ENCODE results near the gene MPZL2. TPM values are rescaled to one million over a fixed set of nuclear protein-coding genes. Genes with fewer than 3 reads are reported as not detected.

MPZL2 gene
- total and polyA plus RNA-seq, 2 donors, result 18.1 to 47.7 TPM

- DNase-seq (ENCODE audit: low read depth in 6 of 9, low spot score in 9 of 9), result no peak
- no peaks in the 10 kb centered on the region for H3K36me3 ChIP-seq (ENCODE audit: control insufficient read depth in 2 of 2, insufficient read depth in 2 of 2, low read length in 1 of 2)
- WGBS, result 66% methylated on average over 2 of the region's 2 CpGs
- H3K4me1 ChIP-seq (ENCODE audit: control insufficient read depth in 2 of 2, insufficient read depth in 2 of 2, low read length in 2 of 2), result peaks cover 33 to 56% of the 10 kb centered on the region in 2 donors
- peak overlapping the region; percentile 91 to 96 for H3K27ac ChIP-seq (ENCODE audit: low read depth in 1 of 2, low read length in 1 of 2)
- no peaks in the 10 kb centered on the region for H3K27me3 ChIP-seq (ENCODE audit: control insufficient read depth in 2 of 2, insufficient read depth in 1 of 2, low read length in 1 of 2)
- peaks cover 0 to 4% of the 10 kb centered on the region in 2 donors for H3K9me3 ChIP-seq (ENCODE audit: control insufficient read depth in 2 of 2, insufficient read depth in 1 of 2, low read length in 1 of 2)
- peak overlapping the region; percentile 40 to 44 for H3K4me3 ChIP-seq (ENCODE audit: low read length in 2 of 2)
Observed at GRCh38 chr11:118223570-118223969, 40.5 kb downstream of the MPZL2 start.

- Histone ChIP-seq H3K36me3 (ENCODE audit: control insufficient read depth in 2 of 2, insufficient read depth in 2 of 2, low read length in 1 of 2) (no peaks in the 10 kb centered on the region), H3K4me3 (ENCODE audit: low read length in 2 of 2) (no peak overlapping the region), H3K27me3 (ENCODE audit: control insufficient read depth in 2 of 2, insufficient read depth in 1 of 2, low read length in 1 of 2) (no peaks in the 10 kb centered on the region), H3K27ac (ENCODE audit: low read depth in 1 of 2, low read length in 1 of 2) (no peak overlapping the region), H3K9me3 (ENCODE audit: control insufficient read depth in 2 of 2, insufficient read depth in 1 of 2, low read length in 1 of 2) (peaks cover 0 to 4% of the 10 kb centered on the region in 2 donors), H3K4me1 (ENCODE audit: control insufficient read depth in 2 of 2, insufficient read depth in 2 of 2, low read length in 2 of 2) (peaks cover 28 to 56% of the 10 kb centered on the region in 2 donors)
- DNase-seq (ENCODE audit: low read depth in 6 of 9, low spot score in 9 of 9), result no peak
- 81% methylated on average over 4 of the region's 4 CpGs for WGBS
Observed at GRCh38 chr11:118222437-118222836, 41.7 kb downstream of the MPZL2 start.

DNA sequence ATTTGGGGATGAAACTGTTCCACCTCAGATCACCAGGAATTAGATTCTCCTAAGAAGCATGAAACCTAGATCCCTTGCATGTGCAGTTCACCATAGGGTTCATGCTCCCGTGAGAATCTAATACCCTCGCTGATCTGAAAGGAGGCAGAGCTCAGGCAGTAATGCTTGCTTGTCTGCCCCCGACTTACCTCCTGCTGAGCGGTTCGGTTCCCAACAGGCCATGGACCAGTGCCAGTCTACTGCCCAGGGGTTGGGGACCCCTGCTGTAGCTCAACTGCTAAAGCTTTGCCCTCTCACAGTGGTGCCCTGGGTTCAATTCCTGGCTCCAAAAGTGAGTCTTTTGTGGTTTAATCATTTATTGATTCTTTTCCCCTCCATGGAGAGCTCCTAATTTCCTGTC lies 42.7 kb downstream of the MPZL2 start:
- Histone ChIP-seq H3K27ac (ENCODE audit: low read depth in 1 of 2, low read length in 1 of 2) (no peak overlapping the region), H3K36me3 (ENCODE audit: control insufficient read depth in 2 of 2, insufficient read depth in 2 of 2, low read length in 1 of 2) (no peaks in the 10 kb centered on the region), H3K4me3 (ENCODE audit: low read length in 2 of 2) (no peak overlapping the region), H3K4me1 (ENCODE audit: control insufficient read depth in 2 of 2, insufficient read depth in 2 of 2, low read length in 2 of 2) (peaks cover 17 to 53% of the 10 kb centered on the region in 2 donors), H3K9me3 (ENCODE audit: control insufficient read depth in 2 of 2, insufficient read depth in 1 of 2, low read length in 1 of 2) (peaks cover 0 to 4% of the 10 kb centered on the region in 2 donors), H3K27me3 (ENCODE audit: control insufficient read depth in 2 of 2, insufficient read depth in 1 of 2, low read length in 1 of 2) (no peaks in the 10 kb centered on the region)
- no peak for DNase-seq (ENCODE audit: low read depth in 6 of 9, low spot score in 9 of 9)
- WGBS, result 98% methylated on average over 5 of the region's 5 CpGs

DNA sequence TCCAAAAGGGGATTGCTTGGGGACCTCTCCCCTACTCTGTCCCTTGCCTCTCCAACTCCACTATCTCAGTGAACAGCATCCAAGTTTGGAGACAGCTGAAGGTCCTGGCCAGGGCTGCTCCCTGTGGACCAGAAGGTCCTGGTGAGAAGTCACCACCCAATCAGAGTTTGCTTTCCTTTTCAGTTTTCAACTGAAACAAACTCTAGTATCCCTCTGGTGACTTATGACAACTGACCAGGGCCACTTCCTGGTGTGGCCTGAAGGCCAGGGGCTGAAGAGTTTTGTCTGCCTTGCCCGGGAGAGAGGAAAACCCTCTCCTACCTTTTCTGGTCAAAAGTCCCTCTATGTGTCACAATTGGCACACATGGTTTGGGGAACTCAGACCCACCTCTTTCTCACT lies 44.4 kb downstream of the MPZL2 start:
- Histone ChIP-seq H3K4me3 (ENCODE audit: low read length in 2 of 2) (no peak overlapping the region), H3K9me3 (ENCODE audit: control insufficient read depth in 2 of 2, insufficient read depth in 1 of 2, low read length in 1 of 2) (no peaks in the 10 kb centered on the region), H3K4me1 (ENCODE audit: control insufficient read depth in 2 of 2, insufficient read depth in 2 of 2, low read length in 2 of 2) (peaks cover 14 to 50% of the 10 kb centered on the region in 2 donors)

GRCh38 chr11:118219244-118219643 lies 44.9 kb downstream of the MPZL2 start:
- Histone ChIP-seq H3K36me3 (ENCODE audit: control insufficient read depth in 2 of 2, insufficient read depth in 2 of 2, low read length in 1 of 2) (no peaks in the 10 kb centered on the region), H3K4me1 (ENCODE audit: control insufficient read depth in 2 of 2, insufficient read depth in 2 of 2, low read length in 2 of 2) (peaks cover 16 to 50% of the 10 kb centered on the region in 2 donors), H3K4me3 (ENCODE audit: low read length in 2 of 2) (no peak overlapping the region), H3K27me3 (ENCODE audit: control insufficient read depth in 2 of 2, insufficient read depth in 1 of 2, low read length in 1 of 2) (no peaks in the 10 kb centered on the region), H3K27ac (ENCODE audit: low read depth in 1 of 2, low read length in 1 of 2) (no peak overlapping the region), H3K9me3 (ENCODE audit: control insufficient read depth in 2 of 2, insufficient read depth in 1 of 2, low read length in 1 of 2) (no peaks in the 10 kb centered on the region)
- no peak for DNase-seq (ENCODE audit: low read depth in 6 of 9, low spot score in 9 of 9)

More for the DNA sequence above, 44.4 kb downstream of the MPZL2 start:
- 76% methylated on average over 1 of the region's 1 CpG for WGBS
- H3K27ac ChIP-seq (ENCODE audit: low read depth in 1 of 2, low read length in 1 of 2), result no peak overlapping the region
- no peak for DNase-seq (ENCODE audit: low read depth in 6 of 9, low spot score in 9 of 9)
- H3K36me3 ChIP-seq (ENCODE audit: control insufficient read depth in 2 of 2, insufficient read depth in 2 of 2, low read length in 1 of 2), result no peaks in the 10 kb centered on the region
- H3K27me3 ChIP-seq (ENCODE audit: control insufficient read depth in 2 of 2, insufficient read depth in 1 of 2, low read length in 1 of 2), result no peaks in the 10 kb centered on the region

DNA sequence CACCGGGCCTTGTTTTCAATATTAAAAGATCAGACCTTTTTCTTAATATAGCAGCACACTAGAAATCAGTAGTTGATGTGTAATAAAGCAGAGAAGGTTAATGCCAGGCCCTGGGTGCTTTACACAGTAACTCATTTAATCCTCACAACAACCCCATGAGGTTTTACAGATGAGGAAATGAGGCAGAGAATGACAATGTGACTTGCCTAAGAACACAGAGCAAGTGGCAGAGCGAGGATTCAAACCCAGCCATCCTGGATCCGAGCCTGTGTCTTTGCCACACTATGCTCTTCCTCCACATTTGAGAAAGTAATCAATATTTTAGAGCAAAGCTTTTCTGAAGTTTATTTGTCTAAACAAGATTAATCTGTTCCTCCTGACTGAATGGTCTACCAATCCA lies 46.5 kb downstream of the MPZL2 start:
- no peaks in the 10 kb centered on the region for H3K9me3 ChIP-seq (ENCODE audit: control insufficient read depth in 2 of 2, insufficient read depth in 1 of 2, low read length in 1 of 2)
- no peaks in the 10 kb centered on the region for H3K27me3 ChIP-seq (ENCODE audit: control insufficient read depth in 2 of 2, insufficient read depth in 1 of 2, low read length in 1 of 2)
- no peak overlapping the region for H3K4me3 ChIP-seq (ENCODE audit: low read length in 2 of 2)
- WGBS, result 88% methylated on average over 3 of the region's 3 CpGs
- H3K4me1 ChIP-seq (ENCODE audit: control insufficient read depth in 2 of 2, insufficient read depth in 2 of 2, low read length in 2 of 2), result peaks cover 10 to 53% of the 10 kb centered on the region in 2 donors
- H3K36me3 ChIP-seq (ENCODE audit: control insufficient read depth in 2 of 2, insufficient read depth in 2 of 2, low read length in 1 of 2), result no peaks in the 10 kb centered on the region
- peak overlapping the region in 1 of 2 donors; percentile 7 for H3K27ac ChIP-seq (ENCODE audit: low read depth in 1 of 2, low read length in 1 of 2)
- no peak for DNase-seq (ENCODE audit: low read depth in 6 of 9, low spot score in 9 of 9)

- Histone ChIP-seq H3K9me3 (ENCODE audit: control insufficient read depth in 2 of 2, insufficient read depth in 1 of 2, low read length in 1 of 2) (no peaks in the 10 kb centered on the region), H3K4me1 (ENCODE audit: control insufficient read depth in 2 of 2, insufficient read depth in 2 of 2, low read length in 2 of 2) (peaks cover 13 to 56% of the 10 kb centered on the region in 2 donors), H3K36me3 (ENCODE audit: control insufficient read depth in 2 of 2, insufficient read depth in 2 of 2, low read length in 1 of 2) (no peaks in the 10 kb centered on the region), H3K27me3 (ENCODE audit: control insufficient read depth in 2 of 2, insufficient read depth in 1 of 2, low read length in 1 of 2) (no peaks in the 10 kb centered on the region), H3K27ac (ENCODE audit: low read depth in 1 of 2, low read length in 1 of 2) (no peak overlapping the region), H3K4me3 (ENCODE audit: low read length in 2 of 2) (no peak overlapping the region)
- 78% methylated on average over 11 of the region's 11 CpGs for WGBS
- DNase-seq (ENCODE audit: low read depth in 6 of 9, low spot score in 9 of 9), result no peak
Observed at GRCh38 chr11:118216621-118217481, 47.2 kb downstream of the MPZL2 start.

DNA sequence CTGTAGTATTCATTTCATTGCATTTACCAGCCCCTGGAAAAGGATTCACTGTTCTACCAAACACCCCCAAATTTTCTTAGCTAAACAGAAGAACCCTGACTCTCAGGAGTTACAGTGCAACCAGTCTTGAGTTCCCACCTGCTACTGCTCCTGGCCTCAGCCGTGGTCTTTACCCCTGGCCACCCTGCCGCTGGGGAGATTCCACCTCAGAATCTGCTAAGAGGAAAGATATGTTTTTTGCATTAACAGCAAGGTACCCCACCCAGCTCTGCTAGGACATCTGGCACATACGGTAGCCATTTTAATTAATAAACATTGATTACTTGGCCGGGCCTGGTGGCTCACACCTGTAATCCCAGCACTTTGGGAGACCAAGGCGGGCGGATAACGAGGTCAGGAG lies 48.3 kb downstream of the MPZL2 start:
- no peaks in the 10 kb centered on the region for H3K9me3 ChIP-seq (ENCODE audit: control insufficient read depth in 2 of 2, insufficient read depth in 1 of 2, low read length in 1 of 2)
- 97% methylated on average over 7 of the region's 7 CpGs for WGBS
- peaks cover 2 to 3% of the 10 kb centered on the region in 2 donors for H3K36me3 ChIP-seq (ENCODE audit: control insufficient read depth in 2 of 2, insufficient read depth in 2 of 2, low read length in 1 of 2)
- no peak for DNase-seq (ENCODE audit: low read depth in 6 of 9, low spot score in 9 of 9)
- no peaks in the 10 kb centered on the region for H3K27me3 ChIP-seq (ENCODE audit: control insufficient read depth in 2 of 2, insufficient read depth in 1 of 2, low read length in 1 of 2)
- peak overlapping the region in 1 of 2 donors; percentile 21 for H3K27ac ChIP-seq (ENCODE audit: low read depth in 1 of 2, low read length in 1 of 2)
- H3K4me1 ChIP-seq (ENCODE audit: control insufficient read depth in 2 of 2, insufficient read depth in 2 of 2, low read length in 2 of 2), result peaks cover 13 to 55% of the 10 kb centered on the region in 2 donors
- no peak overlapping the region for H3K4me3 ChIP-seq (ENCODE audit: low read length in 2 of 2)

GRCh38 chr11:118215262-118215661 lies 48.8 kb downstream of the MPZL2 start:
- H3K36me3 ChIP-seq (ENCODE audit: control insufficient read depth in 2 of 2, insufficient read depth in 2 of 2, low read length in 1 of 2), result peaks cover 2 to 3% of the 10 kb centered on the region in 2 donors
- H3K27me3 ChIP-seq (ENCODE audit: control insufficient read depth in 2 of 2, insufficient read depth in 1 of 2, low read length in 1 of 2), result no peaks in the 10 kb centered on the region
- 71% methylated on average over 3 of the region's 3 CpGs for WGBS
- H3K9me3 ChIP-seq (ENCODE audit: control insufficient read depth in 2 of 2, insufficient read depth in 1 of 2, low read length in 1 of 2), result no peaks in the 10 kb centered on the region
- DNase-seq (ENCODE audit: low read depth in 6 of 9, low spot score in 9 of 9), result peak in 1 of 9 donors; percentile 36
- H3K4me3 ChIP-seq (ENCODE audit: low read length in 2 of 2), result no peak overlapping the region
- no peak overlapping the region for H3K27ac ChIP-seq (ENCODE audit: low read depth in 1 of 2, low read length in 1 of 2)
- H3K4me1 ChIP-seq (ENCODE audit: control insufficient read depth in 2 of 2, insufficient read depth in 2 of 2, low read length in 2 of 2), result peaks cover 13 to 55% of the 10 kb centered on the region in 2 donors
